ENCODE results near the gene MAP7D3. TPM values are rescaled to one million over a fixed set of nuclear protein-coding genes. Genes with fewer than 3 reads are reported as not detected.
A peak's percentile ranks its signal among the peaks of the same experiment; 100 is the strongest.

MAP7D3 gene
- total and polyA plus RNA-seq, 2 of the 8 experiments (the other 6 are each of a cell fraction or from before 2014, with no cell fraction given): 4.8 to 19.6 TPM

DNA sequence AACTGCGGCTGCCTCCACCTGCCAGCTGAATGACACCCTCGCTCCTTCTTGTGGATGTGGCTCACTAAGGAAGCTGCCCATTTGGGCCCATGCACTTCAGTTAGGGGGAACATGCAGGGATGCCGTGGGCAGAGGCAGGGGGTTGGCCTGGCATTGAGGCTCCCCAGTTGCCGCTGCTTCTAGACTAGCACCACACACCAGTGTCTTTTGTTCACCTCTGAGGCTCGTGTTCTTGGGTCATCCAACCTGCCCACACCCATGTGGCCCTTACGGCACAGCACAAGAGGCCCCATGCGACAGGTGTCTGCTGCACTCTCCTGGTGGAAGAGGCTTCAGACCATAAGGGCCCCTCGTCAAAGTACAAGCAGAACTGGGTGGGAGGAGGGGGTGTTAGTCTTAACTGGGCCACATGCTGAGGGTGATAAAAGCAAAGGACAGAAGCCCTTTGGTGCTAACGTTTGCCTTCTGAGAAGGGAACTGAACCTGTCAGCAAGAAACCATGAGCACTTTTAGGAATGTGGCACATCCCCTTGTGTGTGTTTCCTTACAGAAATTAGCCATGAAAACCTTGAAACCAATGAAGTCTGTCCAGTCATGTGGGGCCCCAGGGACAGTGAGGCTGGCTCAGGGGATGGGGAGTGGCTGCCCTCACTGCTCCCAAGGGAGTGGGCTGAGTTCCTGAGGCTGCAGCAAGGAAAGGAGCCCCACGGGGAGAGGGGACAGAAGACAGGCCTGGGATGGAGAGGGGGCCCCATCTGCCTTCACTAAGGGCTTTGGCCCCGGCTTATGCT, 39.2 kb downstream of the MAP7D3 start:
- POLR2A ChIA-PET (ENCODE audit: partially characterized antibody): no interaction called here
- Histone ChIP-seq H3K56ac (replicated peaks; ENCODE audit: insufficient read length, low read depth, low read length) (no peak overlapping the region), H2BK5ac (ENCODE audit: low read depth, low read length) (no peak overlapping the region; the same call in 1 of the 2 replicates), H3K23ac (ENCODE audit: insufficient read length) (no peak overlapping the region), H3K27ac (ENCODE audit: low read depth, low read length) (no peak overlapping the region), H3K4me1 (replicated peaks in 1 of 4; ENCODE audit: control insufficient read depth in 3 of 4, insufficient read depth in 4 of 4, low read length in 3 of 4) (peaks cover 0 to 2% (median 1%) of the 10 kb centered on the region in 4 experiments; a peak in 2 of 7 replicates), H3K9ac (replicated peaks in 1 of 4; ENCODE audit: extremely low read depth in 1 of 4, low read depth in 3 of 4, low read length in 3 of 4) (no peak overlapping the region), H3K79me1 (ENCODE audit: low read depth, low read length) (no peaks in the 10 kb centered on the region), H2BK20ac (ENCODE audit: low read length) (no peak overlapping the region), H4K20me1 (replicated peaks in 1 of 2; ENCODE audit: control insufficient read depth in 1 of 2, insufficient read depth in 2 of 2, low read length in 2 of 2) (peaks cover 0 to 3% of the 10 kb centered on the region in 2 experiments), H3K36me3 (ENCODE audit: control insufficient read depth in 2 of 4, insufficient read depth in 4 of 4, low read length in 3 of 4) (peaks cover 0 to 28% (median 2%) of the 10 kb centered on the region in 4 experiments; a peak in 4 of 8 replicates), H2AFZ (ENCODE audit: low read length) (no peak overlapping the region), H3K27me3 (replicated peaks in 1 of 4; ENCODE audit: control insufficient read depth in 3 of 4, extremely low read depth in 1 of 4, insufficient read depth in 3 of 4, low read length in 3 of 4) (no peaks in the 10 kb centered on the region), H2AK5ac (ENCODE audit: low read depth, low read length) (no peak overlapping the region), H2BK120ac (replicated peaks; ENCODE audit: low read depth, low read length) (no peak overlapping the region), H3K14ac (ENCODE audit: insufficient read length) (no peak overlapping the region), H3K9me3 (ENCODE audit: insufficient read depth in 2 of 2, low read depth in 1 of 2, low read length in 1 of 2) (no peaks in the 10 kb centered on the region), H3K4me3 (ENCODE audit: extremely low read depth in 1 of 4, insufficient read depth in 2 of 4, low read depth in 3 of 4, low read length in 4 of 4) (no peak overlapping the region), H4K5ac (ENCODE audit: insufficient read length, low read depth, low read length) (no peak overlapping the region), H3K4me2 (ENCODE audit: insufficient read depth in 1 of 2, low read depth in 2 of 2, low read length in 2 of 2) (no peak overlapping the region), H3K79me2 (ENCODE audit: control insufficient read depth in 1 of 2, insufficient read depth in 2 of 2, low read length in 2 of 2) (no peaks in the 10 kb centered on the region), H2BK15ac (ENCODE audit: low read length) (no peak overlapping the region), H4K91ac (replicated peaks; ENCODE audit: insufficient read length, low read length) (no peak overlapping the region), H4K8ac (ENCODE audit: extremely low read depth, insufficient read depth, low read length) (no peak overlapping the region), H3K4ac (replicated peaks; ENCODE audit: insufficient read length, low read depth, low read length) (no peak overlapping the region), H2BK12ac (ENCODE audit: low read depth, low read length) (no peak overlapping the region), H3K23me2 (ENCODE audit: low read depth, low read length) (no peaks in the 10 kb centered on the region), H3K18ac (ENCODE audit: extremely low read depth, low read length) (no peak overlapping the region)
- TF ChIP-seq RAD21 (IDR thresholded peaks at IDR 0.05 in 1 of 2, conservative IDR thresholded peaks at IDR 0.05 in 1 of 2; ENCODE audit: low read depth in 2 of 2, low read length in 2 of 2): peak; percentile 9 to 23; a peak in 3 of 4 replicates
- TF ChIP-seq KDM1A (IDR thresholded peaks at IDR 0.05; ENCODE audit: borderline replicate concordance, low read length): no peak
- CTCF ChIA-PET (ENCODE audit: partially characterized antibody): no interaction called here
- 89% methylated on average over 7 of the region's 11 CpGs; no CpG with 5 or more reads in 1 of the 2 experiments for WGBS, 2 experiments (ENCODE audit: extremely low coverage in 1 of 2, insufficient coverage in 1 of 2, insufficient read length in 1 of 2, insufficient replicate concordance in 2 of 2, low coverage in 1 of 2, low lambda C conversion rate in 2 of 2, missing lambda C conversion rate in 1 of 2)
- DNase-seq (ENCODE audit: low read depth in 1 of 2, low spot score in 2 of 2) (no peak), FAIRE-seq (no peak)
